Measurements from ENCODE around the gene LIMK2. TPM values are rescaled to one million over a fixed set of nuclear protein-coding genes. Genes with fewer than 3 reads are reported as not detected.
"Not testable (repeated sequence)": the region's sequence is repeated elsewhere in the genome, so short reads cannot be mapped to it uniquely, and the experiment has no call there.

The LIMK2 gene
- total and polyA plus RNA-seq, 10 donors, result 6.1 to 182 (median 60.6) TPM

DNA sequence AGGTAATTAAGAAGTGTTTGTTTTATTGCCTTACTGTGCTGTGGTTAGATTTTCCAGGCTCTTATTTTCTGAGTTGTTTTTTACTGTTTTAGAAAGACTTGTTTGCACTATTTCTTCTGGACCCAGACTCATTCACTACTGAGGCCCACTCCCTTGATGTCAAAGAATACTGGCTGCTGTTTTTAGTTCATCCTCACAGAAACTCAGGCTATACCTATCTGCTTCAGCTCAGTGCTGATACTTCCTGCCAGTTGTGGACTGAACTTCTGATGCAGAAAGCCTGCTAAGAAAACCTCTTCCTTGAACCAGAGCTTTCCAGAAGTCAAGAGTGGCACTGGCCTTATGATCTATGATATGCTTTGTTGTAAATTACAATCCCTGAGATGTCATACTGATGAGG is 96.1 kb downstream of the LIMK2 start:
- Histone ChIP-seq H3K4me3 (no peak overlapping the region), H3K4me1 (peaks cover 0 to 32% (median 11%) of the 10 kb centered on the region in 6 donors), H3K36me3 (no peaks in the 10 kb centered on the region), H3K27me3 (replicated peaks in 1 of 7) (no peaks in the 10 kb centered on the region), H3K27ac (peak overlapping the region in 3 of 8 donors; percentile 31 to 55 (median 34)), H3K9me3 (no peaks in the 10 kb centered on the region)
- DNase-seq, result no peak
- intact Hi-C loops (cut with DNase I; ENCODE audit: low total_unique reads), result no loop called here
- TF ChIP-seq POLR2A (IDR thresholded peaks at IDR 0.05), result no peak
- TF ChIP-seq, protein P1, sequence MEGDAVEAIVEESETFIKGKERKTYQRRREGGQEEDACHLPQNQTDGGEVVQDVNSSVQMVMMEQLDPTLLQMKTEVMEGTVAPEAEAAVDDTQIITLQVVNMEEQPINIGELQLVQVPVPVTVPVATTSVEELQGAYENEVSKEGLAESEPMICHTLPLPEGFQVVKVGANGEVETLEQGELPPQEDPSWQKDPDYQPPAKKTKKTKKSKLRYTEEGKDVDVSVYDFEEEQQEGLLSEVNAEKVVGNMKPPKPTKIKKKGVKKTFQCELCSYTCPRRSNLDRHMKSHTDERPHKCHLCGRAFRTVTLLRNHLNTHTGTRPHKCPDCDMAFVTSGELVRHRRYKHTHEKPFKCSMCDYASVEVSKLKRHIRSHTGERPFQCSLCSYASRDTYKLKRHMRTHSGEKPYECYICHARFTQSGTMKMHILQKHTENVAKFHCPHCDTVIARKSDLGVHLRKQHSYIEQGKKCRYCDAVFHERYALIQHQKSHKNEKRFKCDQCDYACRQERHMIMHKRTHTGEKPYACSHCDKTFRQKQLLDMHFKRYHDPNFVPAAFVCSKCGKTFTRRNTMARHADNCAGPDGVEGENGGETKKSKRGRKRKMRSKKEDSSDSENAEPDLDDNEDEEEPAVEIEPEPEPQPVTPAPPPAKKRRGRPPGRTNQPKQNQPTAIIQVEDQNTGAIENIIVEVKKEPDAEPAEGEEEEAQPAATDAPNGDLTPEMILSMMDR (IDR thresholded peaks at IDR 0.05 in 8 of 11, conservative IDR thresholded peaks at IDR 0.05 in 3 of 11), result no peak
- TF ChIP-seq POLR2AphosphoS5 (IDR thresholded peaks at IDR 0.05), result no peak

DNA sequence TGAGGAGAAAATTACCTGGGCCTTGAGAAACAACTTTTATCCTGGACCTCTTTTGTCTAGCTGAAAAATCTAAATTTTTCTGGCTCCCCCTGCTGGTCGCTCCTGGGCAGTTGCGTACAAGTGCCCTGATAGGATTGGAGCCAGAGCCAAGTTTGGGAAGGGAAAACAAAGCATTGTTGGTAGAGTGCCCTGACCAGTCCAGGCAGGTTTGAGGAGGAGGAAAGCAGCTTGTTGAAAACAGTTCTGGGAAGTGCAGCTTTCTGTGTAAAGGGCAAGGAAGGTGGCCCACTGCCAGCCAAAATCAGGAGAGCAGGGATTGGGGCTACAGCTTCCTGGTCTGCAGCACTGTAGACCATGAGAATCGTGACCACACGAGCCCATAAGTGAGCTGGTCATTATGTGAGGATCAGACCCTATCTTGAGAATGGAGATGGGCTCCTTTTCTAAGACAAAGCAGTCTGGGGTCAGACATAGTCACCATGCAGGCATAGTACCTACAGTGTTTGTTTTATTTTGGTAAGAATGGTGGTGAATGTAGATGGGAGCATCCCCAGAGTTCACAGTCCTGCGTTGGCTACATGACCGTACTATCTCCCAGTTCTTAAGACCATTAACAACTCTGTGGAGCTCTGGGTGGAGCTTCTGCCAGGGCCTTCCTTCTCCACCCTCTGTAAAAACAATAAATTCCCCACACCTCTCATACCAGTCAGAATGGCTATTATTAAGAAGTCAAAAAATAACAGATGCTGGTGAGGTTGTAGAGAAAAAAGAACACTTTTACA is 101.5 kb downstream of the LIMK2 start:
- WGBS, 5 donors, result 33 to 49% (median 39%) methylated on average over 6 of the region's 6 CpGs
- Histone ChIP-seq H3K36me3 (peaks cover 0 to 8% (median 0%) of the 10 kb centered on the region in 6 donors), H3K27ac (peak overlapping the region in 2 of 8 donors; percentile 31 to 35), H3K27me3 (replicated peaks in 1 of 7) (no peaks in the 10 kb centered on the region), H3K9me3 (peaks cover 0 to 9% (median 6%) of the 10 kb centered on the region in 8 donors), H3K4me3 (no peak overlapping the region), H3K4me1 (peaks cover 0 to 16% (median 11%) of the 10 kb centered on the region in 6 donors)
- TF ChIP-seq POLR2A (IDR thresholded peaks at IDR 0.05) (no peak), POLR2AphosphoS5 (IDR thresholded peaks at IDR 0.05) (peak in 1 of 3 donors; percentile 71)
- TF ChIP-seq, protein P1 (IDR thresholded peaks at IDR 0.05 in 8 of 11, conservative IDR thresholded peaks at IDR 0.05 in 3 of 11), result peak; percentile 77 to 93 (median 88)
- peak; percentile 81 for DNase-seq
- intact Hi-C loops (cut with DNase I; ENCODE audit: low total_unique reads), result no loop called here

DNA sequence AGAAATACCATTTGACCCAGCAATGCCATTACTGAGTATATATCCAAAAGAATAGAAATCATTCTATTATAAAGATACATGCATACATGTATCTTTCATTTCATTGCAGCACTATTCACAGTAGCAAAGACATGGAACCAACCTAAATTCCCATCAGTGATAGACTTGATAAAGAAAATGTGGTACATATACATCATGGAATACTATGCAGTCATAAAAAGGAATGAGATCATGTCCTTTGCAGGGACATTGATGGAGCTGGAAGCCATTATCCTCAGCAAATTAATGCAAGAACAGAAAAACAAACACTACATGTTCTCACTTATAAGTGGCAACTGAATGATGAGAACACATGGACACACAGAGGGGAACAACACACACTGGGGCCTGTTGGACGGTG is 102.1 kb downstream of the LIMK2 start:
- H3K27ac ChIP-seq; H3K27me3 ChIP-seq (replicated peaks in 1 of 7); intact Hi-C loops (cut with DNase I; ENCODE audit: low total_unique reads); DNase-seq; H3K9me3 ChIP-seq; H3K4me3 ChIP-seq; H3K36me3 ChIP-seq: not testable (repeated sequence)
- peaks cover 0 to 11% (median 8%) of the 10 kb centered on the region in 6 donors for H3K4me1 ChIP-seq
- WGBS, 5 donors, result 85 to 100% (median 96%) methylated on average over 1 of the region's 1 CpG

DNA sequence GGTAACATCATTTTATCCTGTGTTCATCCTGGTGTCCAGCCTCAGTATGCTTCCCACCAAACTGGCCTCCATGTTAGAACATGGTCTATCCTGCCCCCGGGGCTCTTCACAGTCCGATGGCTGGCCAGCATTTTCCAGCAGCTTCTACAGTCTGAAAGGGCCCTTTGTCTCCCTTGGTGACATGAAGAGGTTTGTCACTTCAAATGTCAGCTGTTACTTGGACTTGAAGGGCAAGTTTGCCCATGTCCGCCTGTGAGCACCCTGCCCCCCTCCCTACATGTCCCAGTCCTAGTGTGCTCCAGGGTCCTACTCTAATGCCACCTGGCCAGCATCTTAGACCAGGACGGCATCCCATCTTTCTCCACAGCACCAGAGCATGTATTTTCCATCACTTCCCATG is 109.3 kb downstream of the LIMK2 start:
- TF ChIP-seq, protein P1 (IDR thresholded peaks at IDR 0.05 in 8 of 11, conservative IDR thresholded peaks at IDR 0.05 in 3 of 11), result no peak
- TF ChIP-seq POLR2A (IDR thresholded peaks at IDR 0.05) (no peak), POLR2AphosphoS5 (IDR thresholded peaks at IDR 0.05) (no peak)
- Histone ChIP-seq H3K27ac (no peak overlapping the region), H3K9me3 (no peaks in the 10 kb centered on the region), H3K27me3 (replicated peaks in 1 of 7) (no peaks in the 10 kb centered on the region), H3K4me3 (no peak overlapping the region), H3K36me3 (peaks cover 0 to 45% (median 16%) of the 10 kb centered on the region in 6 donors), H3K4me1 (no peaks in the 10 kb centered on the region)
- DNase-seq, result no peak
- intact Hi-C loops (cut with DNase I; ENCODE audit: low total_unique reads), result no loop called here
- WGBS, 5 donors, result 92 to 95% (median 93%) methylated on average over 4 of the region's 4 CpGs

All from spleen (tissue), 11 donors.